ENCODE results near the gene BCAS4.

GRCh38 chr20:50909413-50909812 is 114.6 kb downstream of the BCAS4 start:
- TF ChIP-seq, protein P1, sequence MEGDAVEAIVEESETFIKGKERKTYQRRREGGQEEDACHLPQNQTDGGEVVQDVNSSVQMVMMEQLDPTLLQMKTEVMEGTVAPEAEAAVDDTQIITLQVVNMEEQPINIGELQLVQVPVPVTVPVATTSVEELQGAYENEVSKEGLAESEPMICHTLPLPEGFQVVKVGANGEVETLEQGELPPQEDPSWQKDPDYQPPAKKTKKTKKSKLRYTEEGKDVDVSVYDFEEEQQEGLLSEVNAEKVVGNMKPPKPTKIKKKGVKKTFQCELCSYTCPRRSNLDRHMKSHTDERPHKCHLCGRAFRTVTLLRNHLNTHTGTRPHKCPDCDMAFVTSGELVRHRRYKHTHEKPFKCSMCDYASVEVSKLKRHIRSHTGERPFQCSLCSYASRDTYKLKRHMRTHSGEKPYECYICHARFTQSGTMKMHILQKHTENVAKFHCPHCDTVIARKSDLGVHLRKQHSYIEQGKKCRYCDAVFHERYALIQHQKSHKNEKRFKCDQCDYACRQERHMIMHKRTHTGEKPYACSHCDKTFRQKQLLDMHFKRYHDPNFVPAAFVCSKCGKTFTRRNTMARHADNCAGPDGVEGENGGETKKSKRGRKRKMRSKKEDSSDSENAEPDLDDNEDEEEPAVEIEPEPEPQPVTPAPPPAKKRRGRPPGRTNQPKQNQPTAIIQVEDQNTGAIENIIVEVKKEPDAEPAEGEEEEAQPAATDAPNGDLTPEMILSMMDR (IDR thresholded peaks at IDR 0.05), result no peak
- no peak for TF ChIP-seq ZNF121 (CRISPR knock-in tag; IDR thresholded peaks at IDR 0.05)
- TF ChIP-seq, protein P2, sequence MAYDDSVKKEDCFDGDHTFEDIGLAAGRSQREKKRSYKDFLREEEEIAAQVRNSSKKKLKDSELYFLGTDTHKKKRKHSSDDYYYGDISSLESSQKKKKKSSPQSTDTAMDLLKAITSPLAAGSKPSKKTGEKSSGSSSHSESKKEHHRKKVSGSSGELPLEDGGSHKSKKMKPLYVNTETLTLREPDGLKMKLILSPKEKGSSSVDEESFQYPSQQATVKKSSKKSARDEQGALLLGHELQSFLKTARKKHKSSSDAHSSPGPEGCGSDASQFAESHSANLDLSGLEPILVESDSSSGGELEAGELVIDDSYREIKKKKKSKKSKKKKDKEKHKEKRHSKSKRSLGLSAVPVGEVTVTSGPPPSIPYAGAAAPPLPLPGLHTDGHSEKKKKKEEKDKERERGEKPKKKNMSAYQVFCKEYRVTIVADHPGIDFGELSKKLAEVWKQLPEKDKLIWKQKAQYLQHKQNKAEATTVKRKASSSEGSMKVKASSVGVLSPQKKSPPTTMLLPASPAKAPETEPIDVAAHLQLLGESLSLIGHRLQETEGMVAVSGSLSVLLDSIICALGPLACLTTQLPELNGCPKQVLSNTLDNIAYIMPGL (CRISPR knock-in tag; IDR thresholded peaks at IDR 0.05), result no peak
- TF ChIP-seq, protein P3, sequence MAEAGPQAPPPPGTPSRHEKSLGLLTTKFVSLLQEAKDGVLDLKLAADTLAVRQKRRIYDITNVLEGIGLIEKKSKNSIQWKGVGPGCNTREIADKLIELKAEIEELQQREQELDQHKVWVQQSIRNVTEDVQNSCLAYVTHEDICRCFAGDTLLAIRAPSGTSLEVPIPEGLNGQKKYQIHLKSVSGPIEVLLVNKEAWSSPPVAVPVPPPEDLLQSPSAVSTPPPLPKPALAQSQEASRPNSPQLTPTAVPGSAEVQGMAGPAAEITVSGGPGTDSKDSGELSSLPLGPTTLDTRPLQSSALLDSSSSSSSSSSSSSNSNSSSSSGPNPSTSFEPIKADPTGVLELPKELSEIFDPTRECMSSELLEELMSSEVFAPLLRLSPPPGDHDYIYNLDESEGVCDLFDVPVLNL (CRISPR knock-in tag; IDR thresholded peaks at IDR 0.05; ENCODE audit: borderline replicate concordance, low read depth), result no peak
- no peak for TF ChIP-seq IRF1 (CRISPR knock-in tag; IDR thresholded peaks at IDR 0.05)
- no peak for TF ChIP-seq ESRRA (CRISPR knock-in tag; IDR thresholded peaks at IDR 0.05; ENCODE audit: borderline replicate concordance)
- TF ChIP-seq CDX4 (CRISPR knock-in tag; IDR thresholded peaks at IDR 0.05; ENCODE audit: borderline replicate concordance), result no peak
- TF ChIP-seq, protein P4, sequence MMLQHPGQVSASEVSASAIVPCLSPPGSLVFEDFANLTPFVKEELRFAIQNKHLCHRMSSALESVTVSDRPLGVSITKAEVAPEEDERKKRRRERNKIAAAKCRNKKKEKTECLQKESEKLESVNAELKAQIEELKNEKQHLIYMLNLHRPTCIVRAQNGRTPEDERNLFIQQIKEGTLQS (CRISPR knock-in tag; conservative IDR thresholded peaks at IDR 0.05), result no peak
